Effector CD4-positive, alpha-beta T cell (primary cell): ENCODE measurements around the gene MEGF11.
"Not testable (repeated sequence)": the region's sequence is repeated elsewhere in the genome, so short reads cannot be mapped to it uniquely, and the experiment has no call there.

Experiments used
- DNase-seq: peaks from one replicate; pipeline ENCODE4 v3.0.0-alpha.2; 2020

MEGF11 gene

GRCh38 chr15:65869954-65870871, 383.3 kb downstream of the MEGF11 start:
- DNase-seq, result peak; percentile 2

GRCh38 chr15:65869126-65869953, 384.2 kb downstream of the MEGF11 start, which contains the start of gene RAB11A:
Gene RAB11A (plus strand): TSS chr15:65869491. CDS start chr15:65869586, 95 bp downstream.
- peak; percentile 92 for DNase-seq

DNA sequence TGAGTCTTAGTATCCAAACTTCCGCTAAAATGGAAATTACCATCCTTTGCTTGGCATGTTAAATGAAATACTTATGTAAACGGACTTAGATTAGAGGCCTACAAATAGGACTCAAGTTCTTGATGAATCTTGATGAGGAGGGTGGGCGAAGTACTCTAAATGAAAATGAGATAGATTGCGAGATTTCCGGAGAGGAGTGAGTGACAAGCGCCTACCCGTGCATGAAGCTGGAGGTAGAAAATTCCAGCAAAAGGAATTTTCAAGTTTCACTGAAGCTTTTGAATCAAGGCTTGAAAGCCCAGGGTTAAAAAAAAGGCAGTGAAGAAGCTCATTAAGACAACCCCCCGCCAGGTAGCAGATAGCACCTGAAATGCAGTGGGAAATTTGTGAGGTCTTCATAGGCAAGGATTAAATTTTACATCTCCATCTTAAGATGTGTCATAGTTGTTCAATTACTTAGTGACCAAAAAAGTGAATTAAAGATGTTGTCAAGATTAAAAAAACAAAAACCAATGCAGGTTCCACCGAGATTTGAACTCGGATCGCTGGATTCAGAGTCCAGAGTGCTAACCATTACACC, 384.9 kb downstream of the MEGF11 start:
- no peak for DNase-seq

DNA sequence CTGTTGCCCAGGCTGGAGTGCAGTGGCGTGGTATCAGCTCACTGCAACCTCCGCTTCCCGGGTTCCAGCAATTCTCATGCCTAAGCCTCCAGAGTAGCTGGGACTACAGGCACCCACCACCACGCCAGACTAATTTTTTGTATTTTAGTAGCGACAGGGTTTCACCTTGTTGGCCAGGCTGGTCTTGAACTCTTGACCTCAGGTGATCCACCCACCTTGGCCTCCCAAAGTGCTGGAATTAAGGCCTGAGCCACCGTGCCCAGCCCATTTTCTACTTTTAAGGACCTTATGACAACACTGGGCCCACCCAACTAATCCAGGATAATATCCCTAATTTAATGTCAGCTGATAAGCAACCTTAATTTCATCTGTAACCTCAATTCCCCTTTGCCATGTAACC, 385.6 kb downstream of the MEGF11 start:
- not testable (repeated sequence) for DNase-seq

- no peak for DNase-seq
These were observed 386.3 kb downstream of the MEGF11 start for GRCh38 chr15:65867244-65867643.

DNA sequence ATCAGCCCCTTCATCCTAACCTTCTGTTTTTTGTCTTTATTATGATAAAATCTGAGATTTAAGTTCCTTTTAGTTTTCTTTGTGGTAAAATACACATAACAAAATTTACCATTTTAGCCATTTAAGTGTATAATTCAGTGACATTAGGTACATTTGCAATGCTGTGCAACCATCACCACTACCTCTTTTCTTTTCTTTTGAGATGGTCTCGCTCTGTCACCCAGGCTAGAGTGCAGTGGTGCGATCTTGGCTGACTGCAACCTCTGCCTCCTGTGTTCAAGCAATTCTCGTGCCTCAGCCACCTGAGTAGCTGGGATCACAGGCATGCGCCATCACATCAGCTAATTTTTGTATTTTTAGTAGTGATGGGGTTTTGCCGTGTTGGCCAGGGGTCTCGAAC, 390.4 kb downstream of the MEGF11 start:
- DNase-seq, result no peak

GRCh38 chr15:65862682-65863081, 390.9 kb downstream of the MEGF11 start:
- DNase-seq, result peak; percentile 16

- DNase-seq, result no peak
These were observed 395.7 kb downstream of the MEGF11 start for GRCh38 chr15:65857718-65858402.

GRCh38 chr15:65856821-65857455, 396.6 kb downstream of the MEGF11 start:
- peak; percentile 84 for DNase-seq

GRCh38 chr15:65851981-65852380, 401.6 kb downstream of the MEGF11 start:
- DNase-seq, result no peak

DNA sequence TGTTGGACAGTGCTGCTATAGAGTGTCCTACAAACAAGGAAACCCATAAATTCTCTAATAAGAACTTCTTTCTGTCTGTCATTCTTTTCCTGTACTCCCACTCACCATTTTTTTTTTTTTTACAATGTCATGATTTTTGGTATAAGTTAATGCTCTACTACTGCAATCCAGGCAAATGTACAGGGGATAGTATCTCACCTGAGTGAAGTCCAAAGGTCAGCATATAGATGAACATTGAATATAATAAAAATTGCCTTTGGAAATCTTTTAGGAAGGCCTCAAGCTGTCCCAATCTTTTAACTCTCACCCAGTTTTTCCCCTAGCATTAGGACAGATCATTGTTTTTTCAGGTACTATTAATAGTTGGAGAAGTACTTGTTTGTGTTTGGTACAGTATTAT, 405.6 kb downstream of the MEGF11 start:
- DNase-seq, result no peak

- DNase-seq, result no peak
These were observed 407.6 kb downstream of the MEGF11 start for GRCh38 chr15:65845826-65846519.
